Stimulated activated CD4-positive, alpha-beta T cell treated with anti-CD3 and anti-CD28 coated beads, Interleukin-4, amount 100 ng/mL, for 4 hours (primary cell): Measurements from ENCODE around the gene OLR1.
"Not testable (repeated sequence)": the region's sequence is repeated elsewhere in the genome, so short reads cannot be mapped to it uniquely, and the experiment has no call there.

Experiments used
- DNase-seq, 2 experiments: peaks; one replicate each; pipeline ENCODE4 v3.0.0-alpha.2; 2020

Gene OLR1

GRCh38 chr12:10171973-10172728 lies at the start of gene OLR1:
TSS of gene OLR1 (minus strand) at chr12:10172132. CDS start at chr12:10172077, 55 bp downstream.
- DNase-seq, result no peak

DNA sequence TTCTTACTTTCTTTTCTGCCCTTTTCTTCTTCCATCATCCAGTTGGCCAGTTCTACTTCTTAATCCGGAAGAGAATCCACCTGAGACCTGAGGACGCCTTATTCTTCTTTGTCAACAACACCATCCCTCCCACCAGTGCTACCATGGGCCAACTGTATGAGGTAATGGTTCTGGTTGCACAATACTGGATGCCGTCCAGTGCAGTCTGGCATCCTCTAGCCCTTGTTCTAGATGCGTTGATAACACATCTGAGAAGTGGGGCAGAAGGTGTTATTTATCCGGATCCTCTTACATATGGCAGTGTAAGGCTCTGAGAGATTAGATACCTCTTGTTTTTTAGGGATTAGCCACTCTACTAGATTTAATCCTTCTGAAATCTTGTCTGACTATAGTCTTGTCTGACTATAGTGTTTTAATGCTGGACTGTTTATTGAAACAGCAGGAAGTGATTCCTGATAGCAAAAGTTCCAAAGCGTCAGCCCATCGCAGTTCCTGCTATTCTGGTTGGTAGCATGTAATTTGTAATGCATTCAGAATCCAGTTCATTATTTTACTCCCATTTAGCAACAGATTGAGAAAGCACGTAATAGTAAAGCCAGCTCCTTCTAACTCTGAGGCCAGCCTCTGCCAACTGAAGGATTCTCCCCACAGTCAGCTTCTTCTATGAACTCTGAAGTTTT lies 48.6 kb upstream of the OLR1 start:
- DNase-seq, result no peak

DNA sequence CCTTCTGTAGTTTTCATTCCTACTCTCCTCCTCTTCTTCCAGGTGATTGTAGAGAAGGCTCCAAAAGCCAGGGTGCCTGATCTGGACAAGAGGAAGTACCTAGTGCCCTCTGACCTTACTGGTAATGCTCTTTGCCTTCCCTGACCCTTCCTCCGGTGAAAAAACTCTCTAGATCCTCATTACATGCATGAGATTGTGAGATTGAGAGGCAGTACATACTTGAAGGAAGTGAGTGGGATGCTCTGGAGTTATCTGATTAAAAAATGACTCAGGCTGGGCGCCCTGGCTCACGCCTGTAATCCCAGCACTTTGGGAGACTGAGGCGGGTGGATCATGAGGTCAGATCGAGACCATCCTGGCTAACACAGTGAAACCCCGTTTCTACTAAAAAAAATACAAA lies 46.1 kb upstream of the OLR1 start:
- DNase-seq, result no peak

DNA sequence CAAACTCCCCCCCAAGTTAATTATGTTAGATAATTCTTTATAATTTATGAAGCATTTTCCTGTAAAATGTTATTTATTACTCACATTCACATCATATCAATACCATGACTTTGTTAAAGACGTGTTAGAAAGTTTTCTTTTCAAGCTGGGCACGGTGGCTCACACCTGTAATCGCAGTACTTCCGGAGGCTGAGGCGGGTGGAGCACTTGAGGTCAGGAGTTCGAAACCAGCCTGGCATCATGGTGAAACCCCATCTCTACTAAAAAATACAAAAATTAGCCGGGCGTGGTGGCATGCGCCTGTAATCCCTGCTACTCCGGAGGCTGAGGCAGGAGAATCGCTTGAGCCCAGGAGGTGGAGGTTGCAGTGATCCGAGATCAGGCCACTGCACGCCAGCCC lies 44.0 kb upstream of the OLR1 start:
- DNase-seq, result not testable (repeated sequence)

GRCh38 chr12:10215436-10215835 lies 43.5 kb upstream of the OLR1 start:
- DNase-seq, result no peak

GRCh38 chr12:10214895-10215267 lies 42.9 kb upstream of the OLR1 start:
- no peak for DNase-seq

DNA sequence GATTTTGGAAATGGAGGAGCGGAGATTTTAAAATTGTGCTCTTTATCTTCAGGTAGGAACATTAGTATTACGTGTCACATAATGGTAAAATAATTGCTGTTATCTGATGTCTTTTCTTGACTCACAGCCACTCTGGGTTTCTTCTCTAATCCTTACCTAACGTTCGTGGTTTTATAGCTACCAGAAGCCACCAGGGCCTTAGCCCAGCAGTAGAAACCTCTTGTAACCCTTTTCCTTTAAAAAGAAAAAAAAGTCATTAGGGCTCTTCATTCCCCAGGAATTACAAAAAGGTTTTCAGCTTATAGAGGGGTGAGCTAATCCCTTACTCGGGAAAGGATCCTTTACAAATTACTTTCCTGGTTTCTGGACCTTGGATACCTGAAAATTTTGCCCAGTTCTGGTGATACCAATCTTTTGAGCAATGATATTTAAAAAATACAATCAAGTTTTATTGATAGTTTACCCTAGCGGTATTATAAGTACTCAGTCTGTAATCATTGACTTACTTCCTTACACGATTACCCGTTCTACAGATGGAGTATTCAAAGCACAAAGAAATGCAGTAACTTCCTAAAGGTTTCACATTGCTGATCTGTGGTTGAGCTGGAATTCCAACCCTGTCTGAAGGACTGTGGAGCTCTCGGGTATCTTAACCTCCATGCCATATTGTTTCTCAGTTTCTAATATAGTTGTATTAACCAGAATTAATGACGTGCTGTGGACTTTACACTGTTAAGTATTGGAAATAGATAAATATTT lies 42.4 kb upstream of the OLR1 start:
- DNase-seq, result no peak

- DNase-seq, result peak; percentile 63 to 81
Observed at GRCh38 chr12:10213168-10214135, 41.5 kb upstream of the OLR1 start.

DNA sequence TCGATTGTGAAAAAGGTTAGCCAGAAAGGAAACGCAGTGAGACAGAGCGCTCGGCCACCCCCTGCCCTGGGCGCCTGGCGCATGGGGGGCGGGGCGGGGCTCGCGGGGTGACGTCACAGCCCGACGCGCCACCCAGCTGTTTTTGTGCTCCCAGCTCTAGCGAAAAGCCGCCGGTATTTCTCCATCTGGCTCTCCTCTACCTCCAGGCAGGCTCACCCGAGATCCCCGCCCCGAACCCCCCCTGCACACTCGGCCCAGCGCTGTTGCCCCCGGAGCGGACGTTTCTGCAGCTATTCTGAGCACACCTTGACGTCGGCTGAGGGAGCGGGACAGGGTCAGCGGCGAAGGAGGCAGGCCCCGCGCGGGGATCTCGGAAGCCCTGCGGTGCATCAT lies 40.8 kb upstream of the OLR1 start, which contains the start of gene GABARAPL1:
TSS of gene GABARAPL1 (plus strand) at position 139 of the 393 bp plus-strand sequence. CDS start at position 392, 253 bp downstream.
- peak; percentile 68 to 71 for DNase-seq

- peak; percentile 79 to 85 for DNase-seq
Observed at GRCh38 chr12:10211940-10212738, 40.2 kb upstream of the OLR1 start.

DNA sequence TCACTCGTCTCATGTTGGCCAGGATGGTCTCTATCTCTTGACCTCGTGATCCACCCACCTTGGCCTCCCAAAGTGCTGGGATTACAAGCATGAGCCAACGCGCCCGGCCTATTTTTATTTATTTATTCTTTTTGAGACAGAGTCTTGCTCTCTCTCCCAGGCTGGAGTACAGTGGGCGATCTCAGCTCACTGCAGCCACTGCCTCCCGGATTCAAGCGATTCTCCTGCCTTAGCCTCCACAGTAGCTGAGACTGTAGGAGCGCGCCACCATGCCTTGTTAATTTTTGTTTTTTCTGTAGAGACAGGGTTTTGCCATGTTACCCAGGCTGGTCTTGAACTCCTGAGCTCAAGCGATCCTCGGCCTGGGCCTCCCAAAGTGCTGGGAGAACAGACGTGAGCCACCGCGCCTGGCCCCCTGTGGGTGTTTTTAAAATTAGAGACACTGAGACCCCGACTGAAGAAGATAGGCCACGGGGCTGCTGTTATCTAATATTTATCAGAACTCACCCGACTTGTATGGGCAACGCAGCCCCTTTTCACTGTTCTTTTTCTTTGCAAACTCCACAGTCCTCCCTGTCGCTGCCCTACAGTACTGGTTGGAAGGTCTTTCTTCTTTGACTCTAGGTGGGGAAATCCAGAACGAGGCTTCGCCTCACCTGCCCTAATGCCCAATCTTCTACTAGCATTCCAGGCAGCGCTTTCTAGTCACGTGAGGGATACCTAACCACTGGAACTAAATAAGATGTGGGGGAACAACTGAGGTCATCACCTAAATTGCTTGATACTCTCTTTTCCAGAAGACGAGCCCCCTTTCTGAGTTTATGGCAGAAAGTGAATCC lies 39.4 kb upstream of the OLR1 start:
- DNase-seq, result no peak

DNA sequence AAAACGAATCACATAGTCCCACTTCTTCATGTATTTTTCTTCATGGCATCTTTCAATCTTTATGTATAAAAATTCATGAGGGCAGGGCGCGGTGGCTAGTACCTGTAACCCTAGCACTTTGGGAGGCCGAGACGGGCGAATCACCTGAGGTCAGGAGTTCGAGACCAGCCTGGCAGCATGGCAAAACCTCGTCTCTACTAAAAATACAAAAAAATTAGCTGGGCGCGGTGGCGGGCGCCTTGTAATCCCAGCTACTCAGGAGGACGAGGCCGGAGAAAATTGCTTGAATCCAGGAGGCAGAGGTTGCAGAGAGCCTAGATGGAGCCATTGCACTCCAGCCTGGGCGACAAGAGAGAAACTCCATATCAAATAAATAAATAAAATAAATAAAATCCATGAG lies 38.3 kb upstream of the OLR1 start:
- DNase-seq, result no peak

- DNase-seq, result no peak
Observed at GRCh38 chr12:10207136-10207535, 35.2 kb upstream of the OLR1 start.

DNA sequence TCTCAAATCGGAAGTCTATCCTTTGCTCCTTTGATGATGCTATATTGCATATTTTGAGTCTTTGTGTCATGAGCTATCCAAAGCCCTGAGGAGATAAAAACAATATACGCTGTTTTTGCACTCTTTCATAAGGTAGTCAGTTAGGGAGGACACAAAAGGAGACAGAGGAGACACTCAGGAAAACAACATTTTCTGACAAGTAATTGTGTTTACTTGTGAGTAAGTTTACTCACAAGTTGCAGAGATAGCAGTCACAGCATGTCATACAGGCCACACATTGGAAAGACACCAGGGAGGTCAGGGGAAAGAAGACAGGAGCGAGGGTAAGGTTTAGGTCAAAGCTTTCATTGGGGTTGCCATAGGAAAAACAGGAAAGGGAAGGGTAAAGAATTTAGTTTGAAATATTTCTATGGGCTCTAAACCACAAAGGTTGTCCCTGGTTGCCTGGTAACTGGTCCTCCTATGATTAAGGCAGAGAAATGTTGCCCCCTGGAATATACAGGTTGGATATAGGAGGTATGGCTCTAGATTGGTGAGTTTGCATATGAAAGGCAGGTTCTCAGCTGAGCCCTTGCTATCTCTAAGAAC lies 33.4 kb upstream of the OLR1 start:
- DNase-seq, result no peak

GRCh38 chr12:10204495-10204894 lies 32.6 kb upstream of the OLR1 start:
- not testable (repeated sequence) for DNase-seq

- no peak for DNase-seq
Observed at GRCh38 chr12:10197879-10198278, 25.9 kb upstream of the OLR1 start.

- DNase-seq, result no peak
Observed at GRCh38 chr12:10196210-10196609, 24.3 kb upstream of the OLR1 start.

DNA sequence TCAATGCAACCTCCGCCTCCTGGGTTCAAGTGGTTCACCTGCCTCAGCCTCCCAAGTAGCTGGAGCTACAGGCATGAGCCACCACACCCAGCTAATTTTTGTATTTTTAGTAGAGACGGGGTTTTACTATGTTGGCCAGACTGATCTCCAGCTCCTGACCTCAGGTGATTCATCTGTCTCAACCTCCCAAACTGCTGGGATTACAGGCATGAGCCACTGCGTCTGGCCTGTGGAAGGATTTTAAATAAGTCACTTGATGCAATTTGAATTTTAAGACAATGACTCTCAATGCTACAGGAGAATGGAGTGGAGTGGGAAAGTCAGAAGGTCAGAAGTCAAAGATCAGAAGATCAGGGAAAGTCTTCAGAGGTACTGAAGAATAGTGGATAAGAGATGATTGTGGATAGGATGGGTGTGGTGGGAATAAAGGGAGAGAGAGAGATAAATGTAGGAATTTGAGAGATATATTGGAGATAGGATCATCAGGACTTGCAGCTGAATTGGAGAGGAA lies 22.3 kb upstream of the OLR1 start:
- DNase-seq, result no peak

- DNase-seq, result no peak
Observed at GRCh38 chr12:10191865-10192264, 19.9 kb upstream of the OLR1 start.
